Endothelial cell of umbilical vein (primary cell): Measurements from ENCODE around the gene PAQR7.

Experiments used
- FOS ChIP-seq: IDR thresholded peaks from 2 replicates; pipeline ENCODE4 v1.6.1; 2011; ENCODE audit warnings: mild to moderate bottlenecking, low read length, moderate library complexity, borderline replicate concordance; ENCODE audit not compliant: insufficient read depth
- GATA2 ChIP-seq: IDR thresholded peaks from 2 replicates; pipeline ENCODE4 v1.7.0; 2011; ENCODE audit warnings: low read depth, mild to moderate bottlenecking, moderate library complexity, mixed read lengths, low read length; ENCODE audit not compliant: insufficient read length, insufficient read depth
- POLR2A ChIP-seq: IDR thresholded peaks from 2 replicates; pipeline ENCODE4 v1.6.1; 2012; ENCODE audit warnings: low read depth, mild to moderate bottlenecking, control low read depth, low read length
- POLR2AphosphoS5 ChIP-seq: IDR thresholded peaks from 2 replicates; pipeline ENCODE4 v1.6.1; 2012; ENCODE audit warnings: low read depth, mild to moderate bottlenecking, control low read depth, low read length, moderate library complexity; ENCODE audit not compliant: insufficient read depth
- TF ChIP-seq, protein P1 (sequence below), 2 donors: IDR thresholded peaks; 1 replicate in 1 of 2; 2 replicates in 1 of 2; pipeline ENCODE4 v1.5.1; 2011; ENCODE audit warnings: low read length in 2 of 2, mild to moderate bottlenecking in 2 of 2, moderate library complexity in 2 of 2, control low read depth in 1 of 2, inconsistent platforms in 1 of 2, low read depth in 1 of 2; ENCODE audit not compliant: insufficient read depth in 1 of 2; ENCODE audit errors: extremely low read depth in 1 of 2

DNA sequence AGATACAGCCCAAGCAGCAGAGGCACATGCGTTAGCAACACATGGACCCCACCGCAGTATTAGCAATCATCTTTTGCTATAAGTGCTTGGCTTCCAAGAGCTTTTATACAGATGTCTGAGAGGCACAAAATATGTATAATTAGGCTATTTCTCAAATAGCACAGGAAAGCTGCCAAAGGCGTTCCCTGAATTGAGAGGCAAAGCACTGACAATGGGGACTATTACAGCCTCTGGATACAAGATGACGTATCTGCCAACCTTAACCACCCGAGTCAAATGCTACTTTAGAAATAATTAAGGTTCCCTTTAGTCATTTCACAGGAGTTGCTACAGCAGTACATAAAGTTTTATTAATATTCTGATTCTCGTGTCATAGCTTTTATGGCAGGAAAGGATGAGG is 24.3 kb upstream of the PAQR7 start:
- TF ChIP-seq POLR2A (no peak), POLR2AphosphoS5 (no peak), GATA2 (no peak), FOS (no peak)
- TF ChIP-seq, protein P1, sequence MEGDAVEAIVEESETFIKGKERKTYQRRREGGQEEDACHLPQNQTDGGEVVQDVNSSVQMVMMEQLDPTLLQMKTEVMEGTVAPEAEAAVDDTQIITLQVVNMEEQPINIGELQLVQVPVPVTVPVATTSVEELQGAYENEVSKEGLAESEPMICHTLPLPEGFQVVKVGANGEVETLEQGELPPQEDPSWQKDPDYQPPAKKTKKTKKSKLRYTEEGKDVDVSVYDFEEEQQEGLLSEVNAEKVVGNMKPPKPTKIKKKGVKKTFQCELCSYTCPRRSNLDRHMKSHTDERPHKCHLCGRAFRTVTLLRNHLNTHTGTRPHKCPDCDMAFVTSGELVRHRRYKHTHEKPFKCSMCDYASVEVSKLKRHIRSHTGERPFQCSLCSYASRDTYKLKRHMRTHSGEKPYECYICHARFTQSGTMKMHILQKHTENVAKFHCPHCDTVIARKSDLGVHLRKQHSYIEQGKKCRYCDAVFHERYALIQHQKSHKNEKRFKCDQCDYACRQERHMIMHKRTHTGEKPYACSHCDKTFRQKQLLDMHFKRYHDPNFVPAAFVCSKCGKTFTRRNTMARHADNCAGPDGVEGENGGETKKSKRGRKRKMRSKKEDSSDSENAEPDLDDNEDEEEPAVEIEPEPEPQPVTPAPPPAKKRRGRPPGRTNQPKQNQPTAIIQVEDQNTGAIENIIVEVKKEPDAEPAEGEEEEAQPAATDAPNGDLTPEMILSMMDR (IDR thresholded peaks at IDR 0.05; ENCODE audit: extremely low read depth in 1 of 2, insufficient read depth in 1 of 2, low read depth in 1 of 2, low read length in 2 of 2): no peak
